HG03520 (cell line): ENCODE measurements around the gene PSMD13.
"Not testable (repeated sequence)": the region's sequence is repeated elsewhere in the genome, so short reads cannot be mapped to it uniquely, and the experiment has no call there.

Source experiments
- ATAC-seq: cut with Tn5 transposase; IDR thresholded peaks from one replicate; pipeline ENCODE4 v1.9.1; 2021; ENCODE audit warnings: mild to moderate bottlenecking, moderate library complexity; ENCODE audit not compliant: unreplicated experiment

PSMD13 gene

DNA sequence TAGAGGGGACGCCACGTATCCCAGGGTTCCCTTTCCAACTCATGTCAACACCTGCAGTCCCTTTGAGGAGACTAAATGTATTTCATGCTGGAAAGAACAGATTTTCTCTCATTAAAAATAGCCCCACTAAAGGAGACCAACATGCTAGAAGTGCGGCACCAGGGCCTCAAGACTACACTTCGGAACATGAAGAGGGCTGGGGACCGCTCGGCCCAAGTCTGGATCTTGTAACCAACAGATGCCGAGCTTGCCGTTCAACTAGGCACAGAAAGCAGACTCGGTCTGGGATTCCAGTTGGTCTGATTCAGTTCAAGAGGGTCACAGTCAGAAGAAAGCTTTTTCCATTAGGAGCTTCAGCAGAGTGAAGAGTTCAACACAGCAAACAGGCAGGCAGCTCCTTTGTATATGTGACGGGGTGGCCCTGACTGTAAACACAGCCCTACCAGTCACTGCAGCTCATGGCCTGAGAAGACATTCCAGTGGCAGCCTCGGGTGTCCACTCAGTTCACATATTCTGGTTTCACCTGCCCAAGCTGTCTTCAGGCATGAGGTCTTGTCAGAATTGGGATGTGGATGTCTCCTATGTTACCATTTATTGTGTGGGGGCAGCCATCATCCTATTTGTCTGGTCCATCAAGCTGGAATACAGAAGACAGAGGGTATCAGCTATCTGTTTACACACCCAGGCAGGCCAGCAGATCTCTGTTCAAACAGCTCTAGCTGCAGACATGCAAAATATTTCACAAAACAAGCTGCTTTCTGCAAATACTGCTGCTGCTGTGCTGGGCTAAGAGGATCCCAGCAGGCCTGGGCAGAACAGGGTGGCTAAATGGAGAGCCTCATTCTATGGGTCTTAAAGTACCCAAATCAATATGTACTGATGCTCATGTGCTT lies 20.4 kb upstream of the PSMD13 start:
- no peak for ATAC-seq

DNA sequence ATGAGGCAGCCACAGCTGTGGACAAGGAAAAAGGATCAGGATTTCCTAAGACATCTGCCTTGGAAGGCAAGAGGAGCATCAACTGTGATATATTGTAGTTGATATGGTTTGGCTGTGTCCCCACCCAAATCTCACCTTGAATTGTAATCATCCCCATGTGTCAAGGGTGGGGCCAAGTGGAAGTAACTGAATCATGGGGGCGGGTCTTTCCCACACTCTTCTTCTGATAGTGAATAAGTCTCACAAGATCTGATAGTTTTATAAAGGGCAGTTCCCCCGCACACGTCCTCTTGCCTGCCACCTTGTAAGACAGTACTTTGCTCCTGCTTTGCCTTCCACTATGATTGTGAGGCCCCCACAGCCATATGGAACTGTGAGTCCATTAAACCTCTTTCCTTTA lies 19.1 kb upstream of the PSMD13 start:
- ATAC-seq, result no peak

DNA sequence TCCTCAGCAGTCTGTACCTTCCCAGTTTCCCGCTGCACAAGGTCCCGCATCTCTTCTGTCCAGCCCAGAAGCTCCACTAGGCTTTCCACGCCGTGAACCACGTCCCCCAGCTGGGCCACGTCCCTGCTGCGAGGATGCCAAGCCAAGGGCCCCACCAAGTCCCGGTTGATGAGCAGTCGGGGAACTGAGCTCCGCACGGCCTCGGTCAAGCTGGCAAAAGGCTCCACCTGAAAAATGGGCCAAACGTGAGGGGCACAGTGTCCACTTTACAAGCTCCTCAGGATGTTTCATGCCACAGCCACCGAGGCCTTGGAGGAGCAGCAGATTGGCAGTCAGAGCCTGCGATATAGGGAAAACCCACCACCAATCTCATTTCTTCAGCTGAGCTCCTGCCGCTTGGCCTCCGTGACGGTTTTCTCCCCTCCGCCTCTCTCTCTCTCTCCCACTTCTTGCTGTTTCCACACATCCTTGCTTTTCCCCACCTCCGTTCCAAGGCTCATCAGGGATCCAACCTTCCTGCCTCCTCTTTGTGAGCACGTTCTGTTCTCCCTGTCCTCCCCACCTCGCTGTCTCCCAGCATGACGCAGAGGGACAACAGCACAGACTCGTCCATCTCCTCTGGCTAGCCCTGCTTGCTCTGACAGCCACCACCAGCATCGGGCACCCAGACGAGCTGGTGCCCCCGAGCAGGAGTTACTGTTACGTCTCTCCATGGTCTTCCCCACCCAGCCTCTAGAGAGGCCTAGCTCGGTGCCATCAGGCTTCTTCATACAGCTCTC lies 17.8 kb upstream of the PSMD13 start:
- no peak for ATAC-seq

DNA sequence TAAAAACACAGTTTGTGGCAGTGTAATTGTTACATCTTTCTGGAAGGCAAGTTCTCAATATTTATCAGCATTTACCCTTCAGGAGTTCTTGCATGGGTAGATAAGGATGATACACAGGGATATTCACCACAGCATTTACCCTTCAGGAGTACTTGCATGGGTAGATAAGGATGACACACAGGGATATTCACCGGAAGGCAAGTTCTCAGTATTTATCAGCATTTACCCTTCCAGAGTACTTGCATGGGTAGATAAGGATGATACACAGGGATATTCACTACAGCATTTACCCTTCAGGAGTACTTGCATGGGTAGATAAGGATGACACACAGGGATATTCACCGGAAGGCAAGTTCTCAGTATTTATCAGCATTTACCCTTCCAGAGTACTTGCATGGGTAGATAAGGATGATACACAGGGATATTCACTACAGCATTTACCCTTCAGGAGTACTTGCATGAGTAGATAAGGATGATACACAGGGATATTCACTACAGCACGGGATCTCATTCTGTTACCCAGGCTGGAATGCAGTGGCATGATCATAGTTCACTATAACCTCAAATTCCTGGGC lies 16.0 kb upstream of the PSMD13 start:
- ATAC-seq, result not testable (repeated sequence)

DNA sequence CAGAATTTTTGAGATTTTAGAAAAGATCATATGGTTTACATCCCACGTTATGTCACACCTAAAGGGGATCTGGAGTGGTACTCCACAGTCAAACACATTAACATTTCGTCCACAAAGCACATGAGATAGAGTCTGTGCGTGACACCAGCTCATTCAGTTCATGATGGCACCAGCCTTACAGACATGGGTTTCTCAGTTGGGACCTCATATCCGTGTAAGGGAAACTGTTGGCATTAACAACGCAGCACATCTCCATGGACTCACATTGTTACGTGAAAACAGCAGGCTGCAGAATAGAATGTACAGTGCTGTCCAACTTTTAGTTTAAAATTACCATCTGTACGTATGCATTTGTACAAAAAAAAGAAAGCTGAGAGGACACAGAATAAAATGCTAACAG lies 15.2 kb upstream of the PSMD13 start:
- ATAC-seq, result no peak

DNA sequence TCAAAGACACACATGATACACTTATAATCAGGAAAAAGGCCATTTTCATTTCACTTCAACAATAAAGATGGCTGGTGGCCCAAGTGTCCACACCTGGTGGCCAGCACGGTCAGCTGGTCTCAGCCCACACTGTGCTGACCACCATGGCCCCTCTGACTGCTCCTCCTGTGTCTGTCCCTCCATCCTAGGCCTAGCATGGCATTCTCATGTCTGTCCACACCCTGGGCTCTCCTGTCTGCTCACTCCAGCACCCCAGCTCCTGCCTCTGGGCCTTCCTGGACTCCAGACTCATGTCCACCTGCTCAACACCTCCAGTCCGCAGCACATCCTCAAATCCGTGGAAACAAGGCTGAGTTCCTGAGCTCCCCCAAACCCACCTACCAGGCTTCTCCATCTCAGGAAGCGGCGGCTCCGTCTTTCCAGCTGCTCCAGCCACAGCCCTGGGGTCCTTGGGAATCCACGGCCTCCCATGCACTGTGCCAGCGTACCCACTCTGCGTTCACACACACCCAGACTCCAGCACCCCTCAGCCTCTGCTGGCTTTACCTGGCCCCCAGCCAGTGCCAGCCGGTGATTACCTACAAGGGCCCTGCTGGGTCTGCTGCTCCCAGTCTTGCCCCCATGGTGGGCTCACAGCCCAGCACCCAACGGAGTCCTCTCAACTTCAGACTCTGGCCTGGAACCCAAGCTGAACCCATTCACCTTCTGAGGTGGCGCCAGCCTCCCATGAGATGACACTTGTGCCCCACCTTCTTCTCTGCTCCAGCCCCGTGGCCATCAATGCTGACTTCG lies 14.6 kb upstream of the PSMD13 start:
- ATAC-seq, result no peak

DNA sequence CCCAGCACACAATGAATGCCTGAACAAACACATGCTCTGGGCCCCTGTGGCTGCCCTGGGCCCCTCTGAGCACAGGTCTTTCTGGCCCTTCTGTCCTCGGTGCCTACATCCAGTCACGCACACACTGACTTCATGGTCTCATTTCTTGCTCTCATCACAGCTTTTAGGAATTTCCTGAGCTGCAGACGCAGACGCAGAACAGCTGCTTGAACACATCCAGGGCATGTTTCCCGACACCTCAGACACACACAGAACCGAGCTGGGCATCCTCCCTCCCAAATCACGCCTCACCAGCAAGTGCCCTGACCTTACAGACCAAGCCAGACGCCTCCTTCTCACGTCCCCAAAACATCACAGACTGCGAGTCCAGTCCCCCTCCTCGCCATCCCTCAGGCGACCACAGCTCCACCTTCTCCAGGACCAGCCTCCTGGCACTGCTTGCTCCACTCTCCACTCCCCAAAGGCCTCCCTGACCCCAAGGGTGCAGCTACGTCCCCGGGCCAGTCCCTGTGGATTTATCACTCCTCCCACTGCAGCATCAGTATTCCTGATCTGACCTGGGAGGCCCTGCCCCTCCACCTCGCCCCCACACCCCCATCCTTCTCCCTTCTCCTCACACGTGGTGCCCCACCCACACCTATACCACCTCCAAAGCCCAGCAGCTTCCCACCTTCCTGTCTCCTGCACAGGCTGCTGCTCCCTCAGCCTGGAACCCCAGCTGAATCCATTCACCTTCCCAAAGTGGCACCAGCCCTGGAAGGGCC lies 13.6 kb upstream of the PSMD13 start:
- ATAC-seq, result no peak

DNA sequence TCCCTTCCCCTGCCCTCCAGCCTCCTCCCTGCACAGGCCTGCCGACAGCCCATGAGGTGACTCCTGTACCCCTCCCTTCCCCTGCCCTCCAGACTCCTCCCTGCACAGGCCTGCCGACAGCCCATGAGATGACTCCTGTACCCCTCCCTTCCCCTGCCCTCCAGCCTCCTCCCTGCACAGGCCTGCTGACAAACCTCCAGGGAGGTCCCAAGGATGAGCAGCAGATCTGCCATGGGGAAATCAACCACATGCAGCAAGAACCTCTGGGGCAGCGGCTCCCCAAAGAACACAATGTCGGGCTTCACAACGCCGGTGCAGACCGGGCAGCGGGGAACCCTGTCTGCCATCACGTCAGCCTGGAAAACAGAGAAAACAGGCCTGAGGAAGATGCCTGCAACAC lies 12.9 kb upstream of the PSMD13 start:
- ATAC-seq, result no peak

DNA sequence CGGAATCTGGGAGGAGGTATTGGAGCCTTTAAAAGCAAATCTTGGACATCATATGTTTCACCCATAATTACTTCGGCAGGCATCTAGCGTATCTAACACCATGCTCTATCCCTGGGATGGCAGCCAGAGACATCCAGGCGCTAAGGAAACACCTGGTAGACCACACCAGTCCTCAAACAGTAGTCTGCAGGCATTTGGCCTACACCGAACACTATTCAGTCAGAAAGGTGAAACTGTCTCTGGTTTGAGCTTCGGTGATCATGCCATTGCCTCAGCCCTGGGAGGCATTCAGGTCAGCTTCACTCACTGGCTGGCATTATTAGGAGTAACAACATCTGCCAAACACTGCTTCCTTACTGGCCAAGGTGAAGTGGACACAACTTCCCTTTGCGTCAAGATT lies 12.4 kb upstream of the PSMD13 start:
- no peak for ATAC-seq

DNA sequence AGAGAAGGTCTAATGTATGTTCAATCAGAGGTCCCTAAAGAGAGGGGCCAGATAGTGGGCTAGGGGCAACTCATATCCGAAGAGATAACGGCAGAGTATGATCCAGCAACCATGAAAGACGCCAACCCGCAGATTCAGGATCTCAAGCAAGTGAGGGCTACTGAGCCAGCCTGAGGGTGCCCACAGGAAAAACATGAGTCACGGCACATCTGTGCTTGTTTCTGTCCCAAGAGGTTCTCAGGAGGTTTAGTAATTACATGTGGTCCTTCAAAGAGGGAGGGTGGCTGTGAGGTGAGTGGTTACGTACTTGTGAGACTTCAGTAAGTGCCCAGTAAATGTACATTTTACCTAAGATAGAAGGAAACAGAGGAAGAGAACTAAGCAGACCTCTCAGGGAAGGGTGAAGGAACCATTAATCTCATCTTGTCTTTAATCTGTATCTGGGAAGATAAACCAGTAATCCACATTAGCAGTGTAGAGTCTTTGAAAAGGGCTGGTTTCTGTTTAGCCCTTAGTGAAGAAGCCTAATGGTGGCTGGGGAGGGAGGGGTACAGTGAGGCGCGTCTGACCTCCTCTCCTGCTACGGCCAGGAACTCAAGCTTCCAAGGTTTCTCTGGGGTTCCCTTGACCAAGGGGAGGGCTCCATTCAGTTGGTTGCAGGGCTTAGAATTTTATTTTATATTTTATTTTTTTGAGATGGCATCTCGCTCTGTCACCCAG lies 10.9 kb upstream of the PSMD13 start:
- ATAC-seq, result no peak

DNA sequence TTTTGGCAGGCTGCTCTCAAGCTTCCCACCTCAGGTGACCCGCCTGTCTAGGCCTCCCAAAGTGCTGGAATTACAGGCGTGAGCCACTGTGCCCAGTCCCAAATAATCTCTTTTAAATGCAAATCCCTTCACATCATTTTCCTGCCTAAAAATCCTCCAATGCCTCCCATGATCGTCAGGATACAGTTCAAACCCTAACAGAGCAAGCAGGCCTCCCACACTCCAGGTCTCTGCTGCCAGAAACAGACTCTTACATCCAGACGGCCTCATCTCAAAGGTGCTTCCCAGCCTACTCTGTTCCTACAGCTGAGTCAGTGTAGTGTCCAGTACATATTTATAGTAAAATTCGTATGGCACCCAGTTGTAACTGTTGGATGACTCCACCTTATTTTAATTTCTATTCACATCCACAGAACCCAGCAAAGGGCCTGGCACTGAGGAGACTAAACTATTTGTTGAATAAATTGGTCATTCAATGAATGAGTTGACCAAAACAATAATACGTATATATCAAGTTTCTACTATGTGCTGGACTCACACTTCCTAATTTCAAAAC lies 8.9 kb upstream of the PSMD13 start:
- ATAC-seq, result no peak

DNA sequence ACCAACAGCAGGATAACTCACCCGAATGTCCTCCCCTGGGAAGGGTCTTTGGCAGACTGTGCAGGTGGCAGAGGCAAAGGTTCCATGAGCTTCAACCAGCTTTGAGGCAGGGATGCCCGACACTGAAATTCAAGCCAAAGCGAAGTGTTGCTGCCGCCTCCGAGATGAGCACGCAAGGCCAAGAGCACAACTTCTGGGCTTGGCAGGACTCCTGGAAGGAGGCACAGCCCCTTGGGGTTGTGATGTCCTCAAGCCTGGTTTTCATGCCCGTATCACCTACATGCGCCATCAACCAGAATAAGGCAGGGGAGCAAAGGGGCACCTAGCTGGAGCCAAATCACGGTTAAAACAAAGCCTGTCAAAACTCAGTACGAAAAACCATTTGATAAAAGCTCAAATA lies 6.3 kb upstream of the PSMD13 start:
- no peak for ATAC-seq

DNA sequence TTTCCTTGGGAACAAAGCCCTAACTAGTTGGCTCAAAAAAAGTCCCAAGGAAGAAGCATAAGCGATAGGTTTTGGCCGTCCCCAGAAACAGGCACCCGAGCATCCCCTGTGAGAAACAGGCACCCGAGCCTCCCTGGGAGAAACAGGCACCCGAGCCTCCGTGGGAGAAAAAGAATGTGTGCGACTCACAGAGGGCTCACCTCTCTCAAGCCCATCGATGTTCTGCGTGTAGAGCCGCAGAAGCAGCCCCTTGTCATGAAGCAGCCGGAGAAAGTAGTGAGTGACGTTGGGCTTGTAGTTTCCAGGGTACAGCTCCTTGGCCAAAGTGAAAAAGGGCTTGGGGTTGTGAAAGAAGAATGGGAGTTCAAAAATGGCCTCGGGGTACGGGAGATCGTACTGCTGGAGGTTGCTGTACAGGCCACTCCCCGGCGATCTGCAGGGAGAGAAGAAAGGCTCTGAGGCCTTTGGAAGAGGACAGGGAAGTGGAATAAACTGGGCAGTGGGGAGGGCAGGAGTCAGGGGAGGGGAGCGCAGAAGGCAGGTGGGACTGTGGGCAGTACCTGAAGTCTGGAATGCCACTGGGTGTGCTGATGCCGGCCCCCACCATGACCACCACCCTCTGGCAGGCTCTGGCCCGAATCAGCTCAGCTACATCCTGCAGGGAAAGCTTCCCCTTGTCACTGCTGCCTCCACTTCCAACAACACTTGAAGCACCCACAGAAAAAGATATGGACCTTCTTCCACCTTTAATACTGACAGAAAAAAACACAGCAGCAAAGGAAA lies 3.8 kb upstream of the PSMD13 start:
- no peak for ATAC-seq

DNA sequence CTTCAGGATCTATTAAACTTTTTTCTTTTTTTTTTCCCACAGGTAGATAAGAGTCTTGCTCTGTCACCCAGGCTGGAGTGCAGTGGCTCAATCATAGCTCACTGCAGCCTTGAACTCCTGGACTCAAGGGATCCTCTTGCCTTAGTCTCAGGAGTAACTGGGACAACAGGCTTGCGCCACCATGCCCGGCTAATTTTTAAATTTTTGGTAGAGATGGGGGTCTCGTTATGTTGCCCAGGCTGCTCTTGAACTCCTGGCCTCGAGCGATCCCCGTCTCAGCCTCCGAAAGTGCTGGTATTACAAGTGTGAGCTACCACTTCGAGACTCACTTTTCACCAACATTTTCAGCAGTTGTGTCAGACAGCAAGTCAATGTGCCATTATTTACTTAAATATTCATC lies 1.6 kb upstream of the PSMD13 start:
- ATAC-seq, result no peak

DNA sequence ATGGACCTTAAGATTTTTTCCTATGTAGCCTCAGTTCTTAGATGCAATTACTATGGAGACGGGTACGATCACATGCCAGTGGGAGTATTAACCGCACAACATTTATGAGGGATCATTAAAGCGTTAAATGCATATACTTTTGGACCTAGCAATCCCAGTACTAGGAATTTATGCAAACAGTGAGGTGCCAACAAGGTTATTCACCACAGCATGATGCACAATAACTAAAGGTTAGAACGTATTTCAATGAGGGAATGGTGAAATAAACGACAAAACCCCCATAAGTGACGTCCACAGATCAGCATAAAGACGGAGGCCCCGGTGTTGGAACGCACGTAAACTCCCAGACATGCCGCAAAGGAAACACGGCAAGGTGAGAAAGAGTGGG lies 1.2 kb upstream of the PSMD13 start:
- ATAC-seq, result peak; percentile 12

DNA sequence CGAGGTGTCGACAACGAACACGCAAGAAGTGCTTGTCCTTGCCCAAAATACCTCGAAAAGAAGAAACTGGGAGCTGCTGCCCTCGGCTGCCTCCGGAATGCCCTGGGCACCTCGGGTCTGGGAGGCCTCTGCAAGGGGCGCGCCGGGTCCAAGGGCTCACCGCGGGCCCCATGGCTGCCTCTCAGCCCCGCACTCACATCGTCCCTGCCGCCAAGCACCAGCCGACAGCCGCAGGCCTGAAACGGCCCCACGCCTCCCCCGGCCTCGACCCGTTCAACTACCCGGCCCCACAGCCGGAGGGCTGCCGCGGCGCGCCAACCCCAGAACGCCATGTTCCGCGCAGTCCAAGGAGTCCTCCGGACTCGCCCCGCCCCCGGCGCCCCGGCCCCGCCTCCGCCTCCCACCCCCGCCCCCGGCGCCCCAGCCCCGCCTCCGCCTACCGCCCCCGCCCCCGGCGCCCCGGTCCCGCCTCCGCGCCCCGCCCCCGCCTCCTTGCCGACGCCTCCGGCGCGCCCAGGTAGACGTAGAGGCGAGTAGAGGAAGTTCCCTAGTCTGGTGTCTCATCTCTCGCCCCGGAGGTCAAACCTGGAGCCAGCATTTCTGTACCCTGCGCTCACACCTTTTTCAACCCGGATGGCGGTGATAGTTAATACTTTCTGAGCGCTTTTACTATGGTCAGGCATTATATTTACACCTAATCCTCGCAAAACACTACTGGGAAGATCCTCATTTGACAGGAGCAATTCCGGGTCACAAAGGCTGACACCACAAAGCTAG lies 591 bp upstream of the PSMD13 start, which contains the start of gene SIRT3:
TSS of gene SIRT3 (minus strand) at position 346 of the 777 bp plus-strand sequence. CDS start at position 332, 14 bp downstream.
- peak; percentile 55 for ATAC-seq

DNA sequence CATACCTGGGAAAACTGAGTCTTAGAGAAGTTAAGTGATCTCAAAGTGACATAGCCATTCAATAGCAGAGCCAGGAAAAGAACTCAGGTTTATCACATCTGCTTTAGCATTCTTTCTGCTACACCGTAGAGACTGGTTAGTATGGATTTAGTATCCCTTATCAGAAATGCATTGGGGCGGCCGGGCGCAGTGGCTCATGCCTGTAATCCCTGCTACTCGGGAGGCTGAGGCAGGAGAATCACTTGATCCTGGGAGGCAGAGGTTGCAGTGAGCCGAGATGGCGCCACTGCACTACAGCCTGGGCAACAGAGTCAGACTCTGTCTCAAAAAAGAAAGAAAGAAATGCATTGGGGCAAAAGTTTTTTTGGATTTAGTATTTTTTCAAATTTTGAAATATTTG lies 1.6 kb downstream of the PSMD13 start:
- ATAC-seq, result not testable (repeated sequence)

DNA sequence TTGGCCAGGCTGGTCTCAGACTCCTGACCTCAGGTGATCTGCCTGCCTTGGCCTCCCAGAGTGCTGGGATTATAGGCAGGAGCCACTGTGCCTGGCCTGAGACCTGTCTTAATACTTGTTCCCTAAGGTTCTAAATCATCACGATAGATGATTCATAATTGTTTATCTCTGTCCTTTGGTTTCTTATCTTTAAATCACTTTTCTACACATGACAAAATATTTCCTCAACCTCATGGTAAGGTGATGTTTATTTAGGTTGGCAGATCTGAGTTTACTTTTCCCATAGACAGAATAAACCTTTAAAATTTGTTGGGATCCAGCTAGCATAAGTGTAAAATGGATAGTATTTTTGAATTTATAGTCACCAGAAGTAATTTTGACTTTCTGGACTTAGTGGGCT lies 3.5 kb downstream of the PSMD13 start:
- ATAC-seq, result no peak
